Fibroblast of villous mesenchyme (primary cell): ENCODE measurements around the gene GPR39. TPM values are rescaled to one million over a fixed set of nuclear protein-coding genes. Genes with fewer than 3 reads are reported as not detected.

ENCODE experiments used
- DNase-seq: peaks from one replicate; pipeline ENCODE4 v3.0.0-alpha.2; 2010; ENCODE audit warnings: low read depth
- H3K4me3 ChIP-seq: 2 replicates; pipeline ENCODE4 v1.5.1; 2011; ENCODE audit warnings: low read depth, mild to moderate bottlenecking, low read length
- CTCF ChIP-seq: IDR thresholded peaks from 2 replicates; pipeline ENCODE4 v1.5.1; 2012; ENCODE audit warnings: low read depth, mild to moderate bottlenecking, low read length; ENCODE audit not compliant: insufficient read depth
- small RNA-seq: library from RNA; depleted of rRNA; stranded (forward); fragments of <200 nt; gene quantifications from one replicate; pipeline ENCODE3, GENCODE V24; 2012
- total RNA-seq: library from RNA; depleted of rRNA; stranded (reverse); fragments of >200 nt; gene quantifications from 2 replicates; pipeline ENCODE4 v1.2.3, GENCODE V29; 2012

Gene GPR39
- total RNA-seq, 1 donor = 5.6 TPM

- no peak overlapping the region for H3K4me3 ChIP-seq
- no peak for TF ChIP-seq CTCF
- DNase-seq = peak; percentile 25
Measured at GRCh38 chr2:132692816-132693215, 276.2 kb downstream of the GPR39 start.

Small RNA genes within 50 kb of the gene (small RNA-seq; reads per million reads assigned to genes)
- not detected for gene RNU6-175P
